Measurements from ENCODE around the gene MACF1. TPM values are rescaled to one million over a fixed set of nuclear protein-coding genes. Genes with fewer than 3 reads are reported as not detected.

Gene MACF1
- total and polyA plus RNA-seq, 8 donors = 49.8 to 161 (median 89.1) TPM

DNA sequence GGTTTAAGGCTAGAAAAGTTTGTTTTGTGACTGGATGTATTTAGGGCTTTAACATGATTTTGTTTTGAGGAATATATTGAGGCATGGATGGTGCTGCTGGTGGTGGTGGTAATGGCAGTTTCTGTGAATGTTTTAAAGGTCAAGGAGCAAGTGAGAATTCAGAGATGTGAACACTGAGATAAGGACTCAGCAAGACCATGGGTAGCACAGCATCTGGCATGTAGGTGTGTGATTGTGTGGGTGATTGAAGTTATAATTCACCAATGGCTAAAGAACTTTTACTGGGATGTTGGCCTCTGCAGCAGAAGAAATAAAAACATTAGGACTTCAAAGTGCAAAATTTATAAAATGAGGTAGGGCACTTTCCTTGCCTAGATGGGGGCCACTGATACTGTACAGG is 65.9 kb downstream of the MACF1 start:
- H3K27ac ChIP-seq = no peak overlapping the region
- FAIRE-seq = no peak
- peak in 3 of 4 donors; percentile 45 to 55 (median 45) for ATAC-seq

GRCh38 chr1:39272027-39272797 is 67.7 kb downstream of the MACF1 start:
- intact Hi-C loops (cut with DNase I) = no loop called here
- H3K9me3 ChIP-seq = no peaks in the 10 kb centered on the region
- peaks cover 39 to 63% (median 42%) of the 10 kb centered on the region in 3 donors for H3K4me1 ChIP-seq
- FAIRE-seq = no peak
- WGBS, 2 donors = 16 to 28% methylated on average over 3 of the region's 3 CpGs
- H3K27me3 ChIP-seq = no peaks in the 10 kb centered on the region
- no peak overlapping the region for H3K4me3 ChIP-seq
- H3K27ac ChIP-seq = peak overlapping the region; percentile 24 to 75 (median 56)
- no peaks in the 10 kb centered on the region for H3K36me3 ChIP-seq
- no peak for TF ChIP-seq CTCF (IDR thresholded peaks at IDR 0.05)
- DNase-seq = peak in 5 of 6 donors; percentile 53 to 74 (median 70)
- peak; percentile 71 to 84 (median 82) for ATAC-seq

More for the DNA sequence above, 65.9 kb downstream of the MACF1 start:
- no peaks in the 10 kb centered on the region for H3K36me3 ChIP-seq
- no peak overlapping the region for H3K4me3 ChIP-seq
- no peaks in the 10 kb centered on the region for H3K9me3 ChIP-seq
- no peaks in the 10 kb centered on the region for H3K27me3 ChIP-seq
- intact Hi-C loops (cut with DNase I) = no loop called here
- no peak for TF ChIP-seq CTCF (IDR thresholded peaks at IDR 0.05)
- H3K4me1 ChIP-seq = peaks cover 25 to 54% (median 28%) of the 10 kb centered on the region in 3 donors
- peak in 1 of 6 donors; percentile 32 for DNase-seq

- no peak for FAIRE-seq
Measured at GRCh38 chr1:39272798-39273469, 68.4 kb downstream of the MACF1 start.

DNA sequence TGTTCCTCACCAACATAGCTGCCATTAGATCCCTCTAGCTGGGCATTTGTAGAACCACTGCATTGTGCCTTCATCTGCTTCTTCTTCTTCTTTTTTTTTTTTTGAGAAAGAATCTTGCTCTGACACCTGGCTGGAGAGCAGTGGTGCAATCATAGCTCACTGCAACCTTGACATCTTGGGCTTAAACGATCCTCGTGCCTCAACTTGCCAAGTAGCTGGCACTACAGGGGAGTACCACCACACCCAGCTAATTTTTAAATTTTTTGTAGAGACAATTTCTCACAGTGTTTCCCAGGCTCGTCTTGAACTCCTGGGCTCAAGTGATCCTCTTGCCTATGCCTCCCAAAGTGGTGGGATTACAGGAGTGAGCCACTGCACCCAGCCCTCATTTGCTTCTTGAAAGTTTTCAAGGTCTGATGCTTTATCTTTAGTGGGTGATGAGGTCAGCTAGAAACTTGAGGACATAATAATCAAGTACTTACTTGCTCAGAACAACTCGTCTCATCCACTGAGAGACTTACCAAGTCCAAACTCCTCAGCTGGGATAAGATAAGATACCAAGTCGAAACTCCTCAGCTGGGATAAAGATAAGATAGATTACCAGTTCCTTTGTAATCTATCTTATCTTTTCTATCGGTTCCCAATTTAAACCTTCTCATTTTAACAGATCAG is 71.5 kb downstream of the MACF1 start:
- no peak for TF ChIP-seq CTCF (IDR thresholded peaks at IDR 0.05)
- 44 to 47% methylated on average over 6 of the region's 6 CpGs for WGBS, 2 donors
- H3K4me1 ChIP-seq = peaks cover 52 to 59% (median 56%) of the 10 kb centered on the region in 3 donors
- H3K36me3 ChIP-seq = no peaks in the 10 kb centered on the region
- DNase-seq = no peak
- ATAC-seq = peak in 1 of 4 donors; percentile 13
- H3K4me3 ChIP-seq = no peak overlapping the region
- H3K27me3 ChIP-seq = no peaks in the 10 kb centered on the region
- FAIRE-seq = no peak
- H3K9me3 ChIP-seq = no peaks in the 10 kb centered on the region
- H3K27ac ChIP-seq = no peak overlapping the region
- intact Hi-C loops (cut with DNase I) = no loop called here

More at GRCh38 chr1:39272798-39273469, 68.4 kb downstream of the MACF1 start:
- TF ChIP-seq CTCF (IDR thresholded peaks at IDR 0.05) = no peak
- ATAC-seq (peak in 3 of 4 donors; percentile 8 to 20 (median 19)), DNase-seq (no peak)
- no peaks in the 10 kb centered on the region for H3K27me3 ChIP-seq
- H3K4me1 ChIP-seq = peaks cover 43 to 65% (median 49%) of the 10 kb centered on the region in 3 donors
- H3K36me3 ChIP-seq = no peaks in the 10 kb centered on the region
- H3K27ac ChIP-seq = peak overlapping the region; percentile 24 to 75 (median 56)
- WGBS, 2 donors = 78 to 81% methylated on average over 13 of the region's 13 CpGs
- H3K9me3 ChIP-seq = no peaks in the 10 kb centered on the region
- H3K4me3 ChIP-seq = no peak overlapping the region
- intact Hi-C loops (cut with DNase I) = no loop called here

Measured in pancreas (tissue), 10 donors.